SU-DHL-6 (cell line): ENCODE results near the gene GSK3B.

Experiments
- EZH2phosphoT487 ChIP-seq: fragments of 200-600 bp; sonication (generic), shearing (Covaris generic); conservative IDR thresholded peaks from 2 replicates; pipeline ENCODE4 v1.6.1; 2018; ENCODE audit warnings: mild to moderate bottlenecking, antibody characterized with exemption, low read length, moderate library complexity, mixed read lengths
- TF ChIP-seq, protein P1 (sequence below): fragments of 200-600 bp; sonication (generic); IDR thresholded peaks from one replicate; pipeline ENCODE4 v1.5.1; 2017; ENCODE audit warnings: antibody characterized with exemption, mild to moderate bottlenecking, low read length, moderate library complexity; ENCODE audit not compliant: insufficient read depth, poor library complexity, severe bottlenecking

DNA sequence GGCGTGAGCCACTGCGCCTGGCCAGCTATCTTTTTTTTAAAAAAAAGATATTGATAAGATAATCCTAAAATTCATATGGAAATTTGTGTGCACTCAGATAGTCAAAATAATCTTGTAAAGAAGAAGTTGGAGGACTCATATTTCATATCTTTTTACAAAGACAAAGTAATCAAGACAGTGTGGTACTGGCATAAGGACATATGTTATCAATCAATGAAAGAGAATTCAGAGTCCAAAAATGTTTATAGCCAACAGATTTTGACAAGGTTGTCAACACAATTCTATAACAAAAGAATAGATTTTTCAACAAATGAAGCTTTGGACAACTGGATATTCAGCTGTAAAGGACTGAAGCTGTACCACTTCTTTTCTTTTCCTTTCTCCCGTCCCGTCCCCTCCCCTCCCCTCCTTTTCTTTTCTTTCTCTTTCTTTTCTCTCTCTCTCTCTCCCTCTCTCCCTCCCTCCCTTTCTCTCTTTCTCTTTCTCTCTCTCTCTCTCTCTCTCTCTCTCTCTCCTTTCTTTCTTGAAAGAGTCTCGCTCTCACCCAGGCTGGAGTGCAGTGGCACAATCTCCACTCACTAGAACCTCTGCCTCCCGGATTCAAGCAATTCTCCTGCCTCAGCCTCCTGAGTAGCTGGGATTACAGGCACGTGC, 126.8 kb downstream of the GSK3B start:
- TF ChIP-seq, protein P1, sequence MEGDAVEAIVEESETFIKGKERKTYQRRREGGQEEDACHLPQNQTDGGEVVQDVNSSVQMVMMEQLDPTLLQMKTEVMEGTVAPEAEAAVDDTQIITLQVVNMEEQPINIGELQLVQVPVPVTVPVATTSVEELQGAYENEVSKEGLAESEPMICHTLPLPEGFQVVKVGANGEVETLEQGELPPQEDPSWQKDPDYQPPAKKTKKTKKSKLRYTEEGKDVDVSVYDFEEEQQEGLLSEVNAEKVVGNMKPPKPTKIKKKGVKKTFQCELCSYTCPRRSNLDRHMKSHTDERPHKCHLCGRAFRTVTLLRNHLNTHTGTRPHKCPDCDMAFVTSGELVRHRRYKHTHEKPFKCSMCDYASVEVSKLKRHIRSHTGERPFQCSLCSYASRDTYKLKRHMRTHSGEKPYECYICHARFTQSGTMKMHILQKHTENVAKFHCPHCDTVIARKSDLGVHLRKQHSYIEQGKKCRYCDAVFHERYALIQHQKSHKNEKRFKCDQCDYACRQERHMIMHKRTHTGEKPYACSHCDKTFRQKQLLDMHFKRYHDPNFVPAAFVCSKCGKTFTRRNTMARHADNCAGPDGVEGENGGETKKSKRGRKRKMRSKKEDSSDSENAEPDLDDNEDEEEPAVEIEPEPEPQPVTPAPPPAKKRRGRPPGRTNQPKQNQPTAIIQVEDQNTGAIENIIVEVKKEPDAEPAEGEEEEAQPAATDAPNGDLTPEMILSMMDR: no peak
- no peak for TF ChIP-seq EZH2phosphoT487
